Melanocyte of skin (primary cell): ENCODE measurements around the gene GSK3A. TPM values are rescaled to one million over a fixed set of nuclear protein-coding genes. Genes with fewer than 3 reads are reported as not detected.

Experiments used
- total RNA-seq, 2 donors: library from RNA; depleted of rRNA; stranded (reverse); fragments of >200 nt; gene quantifications; 2 replicates each; pipeline ENCODE4 v1.2.3, GENCODE V29; 2012

Gene GSK3A
- 10 to 100 TPM; 25.5 to 36.6 TPM for total RNA-seq

DNA sequence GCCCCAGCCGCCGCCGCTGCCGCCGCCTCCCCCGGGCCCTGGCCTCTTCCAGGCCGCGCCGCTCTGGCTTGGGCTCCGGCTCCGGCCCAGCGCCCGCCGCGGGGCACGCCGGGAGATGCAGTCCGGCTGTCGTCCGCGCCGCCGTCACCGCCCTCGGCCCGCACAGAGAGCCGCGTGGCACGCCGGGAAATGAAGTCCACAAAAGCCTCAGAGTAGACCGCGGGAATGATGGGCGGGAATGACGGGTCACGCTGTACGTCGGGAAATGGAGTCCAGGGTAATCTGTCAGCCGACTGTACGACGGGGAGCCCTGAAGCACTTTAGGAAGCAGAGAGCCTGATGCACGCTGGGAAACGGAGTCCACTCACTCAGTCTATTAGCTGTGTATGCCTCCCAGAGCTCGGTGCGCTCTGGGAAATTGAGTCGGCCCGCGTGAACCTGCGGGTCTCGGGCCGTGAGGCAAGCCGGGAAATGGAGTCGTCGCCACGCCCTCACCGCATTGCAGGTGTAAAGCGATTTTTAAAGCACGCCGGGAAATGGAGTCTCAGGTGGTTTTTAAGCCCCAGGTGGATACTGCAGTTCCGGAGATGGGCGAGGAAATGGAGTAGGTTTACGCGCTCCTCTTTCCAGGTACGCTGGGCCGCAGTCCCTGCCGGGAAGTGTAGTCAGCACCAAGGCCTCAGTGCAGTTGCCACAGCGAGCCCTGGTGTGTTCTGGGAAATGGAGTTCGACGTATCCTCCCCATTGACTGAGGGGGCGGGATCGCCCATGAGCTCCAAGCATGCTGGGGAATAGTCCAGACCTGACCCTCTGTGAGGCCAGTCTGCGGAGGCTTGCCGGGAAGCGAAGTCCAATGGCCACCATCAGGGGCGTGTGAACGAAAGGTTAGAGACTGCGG is at the start of gene GSK3A:
Gene GSK3A, minus strand, starts transcription at position 91 of the 898 bp plus-strand sequence. CDS start 137 bp downstream, outside the sequence.

DNA sequence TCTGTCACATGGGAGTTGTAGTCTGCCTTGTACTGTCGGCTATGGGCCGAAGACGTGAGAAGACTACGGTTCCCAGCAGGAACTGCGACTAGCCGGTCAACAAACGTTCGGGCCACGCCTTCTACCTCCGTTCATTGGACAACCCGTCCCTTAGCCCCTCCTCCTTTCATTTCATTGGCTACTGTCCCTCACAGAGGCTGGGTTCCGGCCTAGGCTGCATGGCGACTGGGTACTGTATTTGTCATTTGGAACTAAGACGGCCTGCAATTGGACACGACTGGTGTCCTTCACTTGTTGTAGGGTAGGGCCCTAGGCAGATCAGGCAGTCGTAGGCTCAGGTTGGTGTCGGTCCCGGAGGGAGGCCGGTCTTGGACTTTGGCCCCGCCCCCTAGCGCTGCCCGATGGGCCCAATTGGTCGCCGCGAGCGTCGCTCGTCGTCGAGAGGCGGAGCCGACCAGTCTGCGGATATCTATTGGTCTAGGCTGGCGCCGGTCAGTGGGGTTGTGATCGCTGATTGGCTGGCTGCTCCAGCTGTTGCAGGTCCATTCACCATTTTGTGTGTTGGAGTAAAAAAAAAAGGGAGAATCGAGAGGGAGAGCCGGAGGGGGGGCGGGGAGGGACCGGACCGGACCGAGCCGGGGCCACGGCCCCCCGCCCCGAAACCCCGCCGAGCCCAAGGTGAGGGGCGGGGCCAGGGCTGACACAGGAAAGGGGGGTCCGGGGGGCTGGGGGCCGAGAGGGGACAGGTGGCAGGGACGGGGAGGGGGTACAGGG is 26.5 kb upstream of the GSK3A start, which contains the start of gene CIC:
Gene CIC, plus strand, starts transcription at position 549 of the 774 bp plus-strand sequence. CDS start 2,532 bp downstream, outside the sequence.

DNA sequence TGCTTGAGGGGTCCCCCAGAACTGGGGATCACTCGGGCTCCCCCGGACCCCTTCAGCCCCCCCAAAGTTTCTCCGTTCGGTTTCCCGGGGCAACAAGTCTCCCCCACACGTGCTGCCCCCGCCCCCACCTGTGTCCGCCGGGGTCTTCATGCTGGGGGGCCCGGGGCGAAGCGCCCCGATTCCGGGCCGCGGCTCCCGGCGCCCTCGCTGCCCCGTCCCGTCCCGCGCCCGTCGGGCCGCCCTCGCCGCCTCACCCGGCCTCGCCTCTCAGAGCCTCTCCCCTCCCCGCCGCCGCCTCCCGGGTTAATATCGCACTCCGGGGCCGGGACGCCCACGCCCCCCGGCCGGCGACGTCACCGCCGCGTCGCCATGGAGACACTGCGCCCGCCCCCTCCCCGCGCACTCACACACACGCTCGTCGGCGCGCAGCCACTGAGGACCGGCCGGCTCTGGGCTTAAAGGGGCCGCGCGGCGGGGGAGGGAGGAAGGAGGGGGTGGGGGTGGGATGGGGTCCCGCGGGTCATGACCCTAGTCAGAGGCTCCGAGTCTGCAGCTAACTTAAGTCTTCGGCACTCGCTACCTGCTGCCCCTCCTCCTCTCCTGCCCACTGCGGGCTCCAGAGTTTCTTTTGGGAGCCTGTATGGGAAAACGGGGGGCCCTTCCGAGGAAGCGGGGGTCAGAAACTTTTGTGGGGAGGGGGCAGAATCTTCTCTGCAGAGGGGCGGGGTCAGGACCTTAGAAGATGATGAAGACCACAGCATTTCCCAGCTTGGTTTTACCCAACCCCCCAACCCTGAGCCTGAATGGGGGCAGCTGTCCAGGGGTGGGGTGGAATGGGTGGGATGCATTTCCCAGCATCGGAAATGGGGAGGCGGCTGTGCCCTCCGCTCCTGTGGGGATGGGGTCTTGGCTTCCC is 12.7 kb upstream of the GSK3A start, which contains the start of gene ERF:
Gene ERF, minus strand, starts transcription at position 279 of the 916 bp plus-strand sequence. Its CDS starts 129 bp downstream, at position 150.

DNA sequence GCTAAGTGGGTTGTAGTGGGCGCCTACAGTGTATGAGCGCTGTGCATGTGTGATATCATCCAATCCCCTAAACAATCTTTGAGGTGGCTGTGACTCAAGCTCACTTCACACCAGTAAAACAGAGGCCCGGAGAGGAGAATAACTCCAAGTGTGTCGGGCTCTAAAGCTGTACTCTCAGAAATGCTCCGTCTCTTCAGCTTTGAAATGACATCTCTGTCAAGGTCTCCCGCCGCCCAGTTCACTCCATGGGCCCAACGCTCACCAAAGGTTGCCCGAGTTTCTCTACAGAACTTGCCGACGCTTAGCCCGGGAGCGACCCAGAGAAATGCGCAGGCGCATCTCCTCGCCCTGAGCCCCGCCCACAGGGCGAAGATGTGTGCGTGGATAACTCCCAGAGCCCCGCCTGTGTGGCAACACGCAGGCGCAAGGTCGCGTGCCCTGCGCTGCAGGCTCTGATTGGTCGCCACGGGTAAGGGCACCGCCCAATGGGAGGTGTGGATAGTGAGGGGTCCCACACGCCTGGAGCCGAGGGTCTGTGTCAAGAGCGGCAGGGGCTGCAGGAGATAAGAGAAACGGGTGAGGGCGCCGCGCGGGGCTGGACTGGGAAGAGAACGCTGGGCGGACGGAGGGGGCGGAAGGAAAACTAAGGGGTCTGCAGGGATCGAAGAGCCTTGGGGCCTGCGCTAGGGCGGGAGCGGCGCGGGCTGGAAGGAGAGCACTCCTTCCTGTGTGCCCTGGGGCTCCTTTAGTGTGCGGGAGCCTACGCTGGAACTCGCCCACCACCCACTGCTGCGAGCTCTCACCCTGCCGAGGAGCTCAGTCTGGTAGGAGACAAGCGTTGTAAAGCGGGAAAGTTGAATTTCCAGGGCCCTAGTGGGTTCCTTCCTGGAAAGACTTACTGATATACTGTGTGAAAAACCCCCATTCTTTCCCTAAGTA is 22.3 kb downstream of the GSK3A start, which contains the start of gene ZNF526:
Gene ZNF526, plus strand, starts transcription at position 501 of the 939 bp plus-strand sequence. CDS start 4,092 bp downstream, outside the sequence.

DNA sequence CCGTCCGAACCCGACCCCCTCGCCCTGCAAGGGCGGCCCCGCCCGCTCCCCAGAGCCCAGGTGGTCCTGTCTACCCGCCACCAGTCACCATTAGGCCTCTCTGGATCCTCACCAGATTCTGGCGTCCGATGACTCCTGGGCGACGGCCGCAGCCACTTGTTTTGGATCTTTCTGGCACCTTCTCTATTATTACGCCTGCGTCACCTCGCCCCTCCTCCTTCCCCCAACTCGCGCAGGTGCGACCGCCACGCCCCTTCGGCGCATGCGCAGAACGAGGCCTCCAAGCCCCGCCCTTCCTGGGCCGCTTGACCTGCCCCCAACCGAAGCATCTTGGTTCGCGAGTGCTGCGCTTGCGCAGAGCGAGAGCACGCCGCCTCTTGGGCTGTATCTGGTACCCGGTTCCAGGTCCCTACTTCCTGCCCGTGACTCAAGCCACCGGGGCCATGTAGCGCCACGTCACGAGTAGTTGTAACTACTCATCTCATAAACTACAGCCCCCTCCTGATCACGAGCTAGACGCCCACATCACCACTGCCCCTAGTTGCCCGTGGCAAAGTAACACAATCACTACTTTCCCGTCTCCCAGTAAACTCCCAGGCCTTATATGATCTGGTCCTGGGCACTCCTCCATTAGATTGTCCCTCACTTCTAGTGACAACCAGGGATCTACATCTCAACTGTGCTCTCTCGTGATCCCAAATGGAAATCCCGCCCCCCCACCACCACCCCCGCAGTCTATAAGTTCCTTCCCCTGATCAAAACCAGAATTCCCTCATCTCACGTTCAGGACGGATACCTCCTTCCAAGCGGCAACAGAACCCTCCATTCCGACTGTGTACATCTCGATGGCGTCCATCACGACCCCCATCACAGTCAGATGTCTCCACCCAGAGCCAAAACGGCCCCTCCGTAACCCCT is 24.6 kb downstream of the GSK3A start, which contains the start of gene DEDD2:
Gene DEDD2, minus strand, starts transcription at position 158 of the 918 bp plus-strand sequence. CDS start 670 bp downstream, outside the sequence.

Other genes starting within 250 kb of the GSK3A start
- not detected for gene ATP1A3, start 248.4 kb downstream of the GSK3A start, total RNA-seq
- under 1 TPM in 1 of 2 donors, not detected in 1; under 0.01 TPM for gene GRIK5, start 172.4 kb downstream of the GSK3A start, total RNA-seq
- 10 to 100 TPM; 16.9 to 22.3 TPM for gene ZNF574, start 166.4 kb downstream of the GSK3A start, total RNA-seq
- under 1 TPM in 1 of 2 donors, not detected in 1; under 0.01 TPM for gene POU2F2, start 110.2 kb downstream of the GSK3A start, total RNA-seq
- gene DEDD2, start 24.9 kb downstream of the GSK3A start, total RNA-seq = 10 to 100 TPM; 13.4 to 19.0 TPM
- 10 to 100 TPM in 1 of 2 donors, 1 to 10 TPM in 1; 10.0 to 16.0 TPM for gene ZNF526, start 22.3 kb downstream of the GSK3A start, total RNA-seq
- 10 to 100 TPM; 37.9 to 42.3 TPM for gene ERF, start 12.5 kb upstream of the GSK3A start, total RNA-seq
- 10 to 100 TPM; 22.3 to 34.4 TPM for gene CIC, start 26.6 kb upstream of the GSK3A start, total RNA-seq
- gene PRR19, start 59.5 kb upstream of the GSK3A start, total RNA-seq = under 1 TPM in 1 of 2 donors, not detected in 1; 1.00 TPM
- 10 to 100 TPM; 32.0 to 47.0 TPM for gene PAFAH1B3, start 60.0 kb upstream of the GSK3A start, total RNA-seq
- gene TMEM145, start 70.7 kb upstream of the GSK3A start, total RNA-seq = 1 to 10 TPM in 1 of 2 donors, under 1 TPM in 1; under 0.01 to 3.7 TPM
- 10 to 100 TPM; 17.6 to 20.3 TPM for gene MEGF8, start 83.0 kb upstream of the GSK3A start, total RNA-seq
- under 1 TPM in 1 of 2 donors, not detected in 1; 0.67 TPM for gene CNFN, start 147.7 kb upstream of the GSK3A start, total RNA-seq
- 10 to 100 TPM; 11.7 to 27.0 TPM for gene LIPE, start 184.8 kb upstream of the GSK3A start, total RNA-seq
- not detected for gene CXCL17, start 200.3 kb upstream of the GSK3A start, total RNA-seq